Ascending aorta (tissue), 2 donors: ENCODE data around the gene NOTUM. TPM values are rescaled to one million over a fixed set of nuclear protein-coding genes. Genes with fewer than 3 reads are reported as not detected.

Experiments used
- DNase-seq, 2 donors: peaks; one replicate each; pipeline ENCODE4 v3.0.0-alpha.2; 2019; ENCODE audit warnings: low spot score in 2 of 2
- H3K27ac ChIP-seq, 2 donors: fragments of 200-600 bp; sonication (generic); one replicate each; pipeline ENCODE4 v1.5.1; 2016 to 2017; ENCODE audit warnings: mild to moderate bottlenecking in 1 of 2
- H3K27me3 ChIP-seq: fragments of 200-600 bp; sonication (generic); one replicate; pipeline ENCODE4 v1.5.1; 2017
- H3K36me3 ChIP-seq, 2 donors: fragments of 200-600 bp; sonication (generic); one replicate each; pipeline ENCODE4 v1.5.1; 2016
- H3K4me1 ChIP-seq, 2 donors: fragments of 200-600 bp; sonication (generic); one replicate each; pipeline ENCODE4 v1.5.1; 2016 to 2017; ENCODE audit warnings: mild to moderate bottlenecking in 1 of 2
- H3K4me3 ChIP-seq, 2 donors: fragments of 200-600 bp; sonication (generic); one replicate each; pipeline ENCODE4 v1.5.1; 2016 to 2017; ENCODE audit warnings: mild to moderate bottlenecking in 1 of 2
- H3K9me3 ChIP-seq, 2 donors: fragments of 200-600 bp; sonication (generic); one replicate each; pipeline ENCODE4 v1.5.1; 2016
- intact Hi-C: fragments of 100-400 bp; cut with DNase I; formaldehyde crosslinking; loops from one replicate; pipeline ENCODE4 v1.15.1; 2023
- total RNA-seq: library from RNA; depleted of rRNA; stranded (reverse); fragments of >200 nt; gene quantifications from one replicate; pipeline ENCODE4 v1.1.0, GENCODE V29; 2016
- TF ChIP-seq, protein P1 (sequence below), 3 experiments: fragments of 200-600 bp in 2 of 3; fragments of 450-650 bp in 1 of 3; sonication (generic) in 2 of 3; IDR thresholded peaks; one replicate each; pipeline ENCODE4 v1.5.1; 2016 to 2019; ENCODE audit warnings: antibody characterized with exemption in 3 of 3, mild to moderate bottlenecking in 1 of 3, moderate library complexity in 1 of 3

Gene NOTUM
- total RNA-seq, 1 donor from 2014 or later = not detected

DNA sequence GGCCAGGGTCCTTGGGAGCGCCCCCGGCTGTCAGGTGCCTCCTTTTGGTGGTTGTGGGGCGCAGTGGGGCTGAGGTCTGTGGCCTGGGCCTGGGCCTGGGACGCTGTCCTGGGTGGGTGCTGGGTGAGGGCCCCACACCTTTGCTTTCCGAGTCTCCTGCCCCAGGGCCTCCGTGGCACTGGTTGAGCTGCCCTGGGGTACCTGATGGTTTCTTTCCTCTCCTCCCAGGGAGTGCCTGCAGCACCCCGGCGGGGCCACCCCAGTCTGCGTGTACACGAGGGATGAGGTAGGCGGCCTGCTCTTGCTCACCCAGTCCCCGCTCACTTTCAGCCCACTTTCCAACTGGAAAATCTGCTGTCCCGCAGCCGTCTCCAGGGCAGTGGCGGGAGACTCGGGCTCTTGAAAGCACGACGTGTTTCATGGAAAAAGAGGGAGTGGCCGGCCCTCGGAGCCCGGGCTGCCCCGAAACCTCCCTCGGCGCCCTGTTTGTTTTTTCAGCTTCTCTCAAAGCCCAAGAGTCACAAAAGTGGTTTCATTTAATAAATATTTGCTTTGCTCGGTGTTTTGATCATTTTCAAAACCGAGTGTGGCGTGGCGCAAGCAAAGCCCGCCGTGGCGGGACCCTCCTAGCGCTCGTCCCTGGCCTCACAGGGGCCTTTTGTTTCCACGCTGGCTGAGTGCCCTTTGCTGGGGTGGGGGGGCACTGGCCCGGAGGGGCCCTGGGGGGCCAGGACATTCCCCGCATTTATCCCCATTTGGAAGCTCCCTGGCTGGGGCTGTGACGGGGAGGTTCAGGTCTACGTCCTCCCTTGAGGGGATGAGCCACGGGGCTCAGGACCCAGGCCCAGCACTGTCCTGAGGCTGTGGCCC is 33.8 kb upstream of the NOTUM start:
- intact Hi-C loops = no loop called here
- no peak overlapping the region for H3K4me3 ChIP-seq

DNA sequence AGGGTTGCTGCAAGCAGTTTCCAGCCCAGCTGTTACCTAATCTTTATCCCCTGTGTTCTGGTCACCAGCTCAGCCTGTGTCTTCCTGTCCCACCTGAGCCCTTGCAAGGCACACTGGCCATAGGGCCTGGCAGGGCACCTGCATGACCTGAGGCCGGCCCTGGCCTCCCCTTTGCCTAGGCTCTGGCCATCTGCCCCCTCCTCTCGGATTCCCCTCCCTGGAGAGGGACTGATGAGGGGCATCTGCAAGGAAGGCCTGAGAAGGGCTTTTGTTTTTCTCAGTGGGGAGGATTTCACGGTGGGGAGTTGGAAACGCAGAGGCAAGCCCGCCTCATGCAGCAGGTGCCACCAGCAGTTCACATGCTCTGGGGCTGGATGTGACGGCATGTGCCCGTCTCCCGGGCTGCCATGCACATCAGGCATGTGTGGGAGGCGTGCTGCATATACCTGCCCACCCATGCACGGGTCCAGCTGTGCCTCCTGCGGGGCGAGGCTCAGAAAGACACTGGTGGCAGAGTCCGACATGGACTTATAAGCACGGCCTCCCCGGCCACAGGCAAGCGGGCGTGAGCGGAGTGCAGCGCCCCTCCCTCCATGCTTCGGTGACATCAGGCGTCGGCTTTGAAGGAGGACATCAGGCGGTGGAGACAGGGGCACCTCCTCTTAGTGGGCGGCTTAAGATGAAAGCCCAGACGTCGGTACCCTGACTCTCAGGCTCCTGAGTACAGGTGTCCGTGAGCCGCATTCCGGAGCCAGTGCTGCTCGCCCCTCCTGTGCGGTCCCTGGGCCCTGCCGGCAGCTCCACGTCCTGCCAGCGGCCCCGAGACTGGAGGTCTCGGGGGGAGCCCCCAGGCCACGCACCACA is 33.0 kb upstream of the NOTUM start:
- peaks cover 7 to 15% of the 10 kb centered on the region in 2 donors for H3K4me1 ChIP-seq
- intact Hi-C loops = no loop called here
- no peak overlapping the region for H3K27ac ChIP-seq
- no peaks in the 10 kb centered on the region for H3K9me3 ChIP-seq
- H3K4me3 ChIP-seq = no peak overlapping the region
- peaks cover 13% of the 10 kb centered on the region in 2 donors for H3K36me3 ChIP-seq
- TF ChIP-seq, protein P1, sequence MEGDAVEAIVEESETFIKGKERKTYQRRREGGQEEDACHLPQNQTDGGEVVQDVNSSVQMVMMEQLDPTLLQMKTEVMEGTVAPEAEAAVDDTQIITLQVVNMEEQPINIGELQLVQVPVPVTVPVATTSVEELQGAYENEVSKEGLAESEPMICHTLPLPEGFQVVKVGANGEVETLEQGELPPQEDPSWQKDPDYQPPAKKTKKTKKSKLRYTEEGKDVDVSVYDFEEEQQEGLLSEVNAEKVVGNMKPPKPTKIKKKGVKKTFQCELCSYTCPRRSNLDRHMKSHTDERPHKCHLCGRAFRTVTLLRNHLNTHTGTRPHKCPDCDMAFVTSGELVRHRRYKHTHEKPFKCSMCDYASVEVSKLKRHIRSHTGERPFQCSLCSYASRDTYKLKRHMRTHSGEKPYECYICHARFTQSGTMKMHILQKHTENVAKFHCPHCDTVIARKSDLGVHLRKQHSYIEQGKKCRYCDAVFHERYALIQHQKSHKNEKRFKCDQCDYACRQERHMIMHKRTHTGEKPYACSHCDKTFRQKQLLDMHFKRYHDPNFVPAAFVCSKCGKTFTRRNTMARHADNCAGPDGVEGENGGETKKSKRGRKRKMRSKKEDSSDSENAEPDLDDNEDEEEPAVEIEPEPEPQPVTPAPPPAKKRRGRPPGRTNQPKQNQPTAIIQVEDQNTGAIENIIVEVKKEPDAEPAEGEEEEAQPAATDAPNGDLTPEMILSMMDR (IDR thresholded peaks at IDR 0.05) = no peak
- no peak for DNase-seq
- H3K27me3 ChIP-seq = no peaks in the 10 kb centered on the region

More for the DNA sequence above, 33.8 kb upstream of the NOTUM start:
- peaks cover 13% of the 10 kb centered on the region in 2 donors for H3K36me3 ChIP-seq
- H3K4me1 ChIP-seq = peaks cover 7 to 15% of the 10 kb centered on the region in 2 donors
- H3K9me3 ChIP-seq = no peaks in the 10 kb centered on the region
- DNase-seq = no peak
- H3K27me3 ChIP-seq = no peaks in the 10 kb centered on the region
- H3K27ac ChIP-seq = no peak overlapping the region
- TF ChIP-seq, protein P1 (IDR thresholded peaks at IDR 0.05) = no peak

DNA sequence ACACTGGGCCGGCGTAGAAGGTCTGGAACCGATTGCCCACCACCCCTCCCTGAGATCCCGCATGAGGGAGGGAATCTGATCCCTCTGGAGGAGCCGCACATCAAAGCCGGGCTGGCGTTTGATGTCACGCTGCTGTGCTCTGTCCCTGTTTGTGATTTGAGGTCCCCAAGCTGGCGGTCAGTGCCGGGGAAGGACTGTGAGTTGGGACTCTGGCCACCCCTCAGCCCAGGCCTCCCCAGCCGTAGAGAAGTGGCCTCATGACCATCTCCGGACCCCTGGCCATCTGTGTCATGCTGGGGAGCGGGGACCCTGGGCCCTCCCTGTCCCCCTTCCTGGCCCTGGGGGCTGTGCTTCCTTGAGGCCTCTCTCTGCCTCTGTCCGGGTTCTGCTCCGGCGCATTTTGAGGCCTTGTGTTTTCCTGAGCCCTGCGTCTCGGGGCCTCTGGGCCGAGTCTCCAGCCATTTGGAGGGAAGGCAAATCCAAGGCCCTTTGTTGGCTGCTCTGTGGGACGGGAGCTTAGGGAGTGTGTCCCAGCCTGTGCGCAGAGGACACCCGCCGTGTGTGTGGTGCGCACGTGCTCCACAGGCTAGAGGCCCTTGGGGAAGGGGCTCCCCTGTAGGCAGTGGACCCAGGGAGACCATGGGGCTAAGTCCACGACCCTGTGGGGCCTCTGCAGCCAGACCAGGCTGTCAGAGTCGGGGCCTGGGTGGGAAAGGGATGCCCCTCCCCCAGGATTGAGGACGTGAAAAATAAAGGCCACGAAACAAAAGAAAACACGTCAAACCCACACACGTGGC is 31.5 kb upstream of the NOTUM start:
- Histone ChIP-seq H3K27ac (peak overlapping the region; percentile 12 to 49), H3K4me1 (peaks cover 7 to 15% of the 10 kb centered on the region in 2 donors), H3K36me3 (peaks cover 13 to 18% of the 10 kb centered on the region in 2 donors), H3K4me3 (peak overlapping the region in 1 of 2 donors; percentile 50), H3K27me3 (no peaks in the 10 kb centered on the region), H3K9me3 (no peaks in the 10 kb centered on the region)
- intact Hi-C loops = no loop called here
- TF ChIP-seq, protein P1 (IDR thresholded peaks at IDR 0.05) = no peak
- no peak for DNase-seq

DNA sequence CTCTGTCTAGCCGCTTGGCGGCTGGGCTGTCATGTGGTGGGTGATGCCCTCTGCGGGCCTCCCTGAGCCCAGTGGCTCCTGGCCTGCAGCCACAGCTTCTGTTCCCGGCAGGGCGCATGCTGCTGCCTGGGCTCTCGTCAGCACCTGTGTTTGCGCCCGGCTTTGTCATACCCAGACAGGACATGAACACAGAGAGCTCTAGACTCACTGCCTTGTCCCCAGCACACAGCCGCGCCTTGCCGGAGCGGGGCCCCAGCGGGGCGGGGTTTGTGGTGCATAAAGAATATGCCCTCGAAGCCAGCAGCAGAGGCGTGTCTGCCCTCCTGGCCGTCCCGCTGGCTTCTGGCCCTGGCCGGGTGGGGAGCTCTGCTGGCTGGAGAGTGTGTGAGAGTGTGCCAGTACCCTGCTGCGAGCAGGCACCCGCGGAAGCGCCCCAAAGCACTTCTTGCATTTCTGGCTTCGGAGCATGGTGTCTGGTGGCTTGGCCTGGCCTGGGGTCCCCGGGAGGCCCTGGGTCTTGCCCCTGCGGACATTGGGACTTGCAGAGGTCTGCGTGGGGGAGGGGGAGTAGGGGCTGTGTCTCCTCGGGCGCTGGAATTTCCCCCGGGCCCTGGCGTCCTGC is 30.8 kb upstream of the NOTUM start:
- intact Hi-C loops = no loop called here
- Histone ChIP-seq H3K4me1 (peaks cover 7 to 15% of the 10 kb centered on the region in 2 donors), H3K36me3 (peaks cover 9 to 19% of the 10 kb centered on the region in 2 donors), H3K27me3 (no peaks in the 10 kb centered on the region), H3K27ac (peak overlapping the region; percentile 12 to 49), H3K9me3 (no peaks in the 10 kb centered on the region), H3K4me3 (peak overlapping the region; percentile 24 to 50)
- TF ChIP-seq, protein P1 (IDR thresholded peaks at IDR 0.05) = no peak
- peak in 1 of 2 donors; percentile 81 for DNase-seq
